Osteocyte (in vitro differentiated cells): ENCODE data around the gene EDIL3. TPM values are rescaled to one million over a fixed set of nuclear protein-coding genes. Genes with fewer than 3 reads are reported as not detected.

Experiments
- DNase-seq: peaks from one replicate; pipeline ENCODE4 v3.0.0; 2021; ENCODE audit warnings: mixed read lengths; ENCODE audit not compliant: unreplicated experiment; ENCODE audit errors: extremely low spot score
- H3K27ac Mint-ChIP-seq: one replicate; pipeline ENCODE4 v1.8.0; 2021; ENCODE audit warnings: mild to moderate bottlenecking, mixed read lengths; ENCODE audit not compliant: unreplicated experiment
- H3K27me3 Mint-ChIP-seq: one replicate; pipeline ENCODE4 v1.8.0; 2021; ENCODE audit warnings: mixed read lengths; ENCODE audit not compliant: unreplicated experiment
- H3K36me3 Mint-ChIP-seq: one replicate; pipeline ENCODE4 v1.8.0; 2021; ENCODE audit warnings: mixed read lengths; ENCODE audit not compliant: unreplicated experiment
- H3K4me1 Mint-ChIP-seq: one replicate; pipeline ENCODE4 v1.8.0; 2021; ENCODE audit warnings: mixed read lengths; ENCODE audit not compliant: unreplicated experiment
- H3K4me3 Mint-ChIP-seq: one replicate; pipeline ENCODE4 v1.8.0; 2021; ENCODE audit warnings: mild to moderate bottlenecking, moderate library complexity, mixed read lengths; ENCODE audit not compliant: unreplicated experiment
- H3K9me3 Mint-ChIP-seq: one replicate; pipeline ENCODE4 v1.8.0; 2021; ENCODE audit warnings: mixed read lengths; ENCODE audit not compliant: unreplicated experiment
- total RNA-seq: library from RNA; stranded (reverse); gene quantifications from 2 replicates; pipeline ENCODE4 v1.2.1, GENCODE V29; 2021
- TF ChIP-seq, protein P1 (sequence below): fragments of 200-600 bp; sonication (generic); IDR thresholded peaks from 2 replicates; pipeline ENCODE4 v1.5.0; 2021; ENCODE audit warnings: antibody characterized with exemption, mild to moderate bottlenecking, moderate library complexity

EDIL3 gene
- total RNA-seq, 1 donor from 2014 or later, result 470 TPM

DNA sequence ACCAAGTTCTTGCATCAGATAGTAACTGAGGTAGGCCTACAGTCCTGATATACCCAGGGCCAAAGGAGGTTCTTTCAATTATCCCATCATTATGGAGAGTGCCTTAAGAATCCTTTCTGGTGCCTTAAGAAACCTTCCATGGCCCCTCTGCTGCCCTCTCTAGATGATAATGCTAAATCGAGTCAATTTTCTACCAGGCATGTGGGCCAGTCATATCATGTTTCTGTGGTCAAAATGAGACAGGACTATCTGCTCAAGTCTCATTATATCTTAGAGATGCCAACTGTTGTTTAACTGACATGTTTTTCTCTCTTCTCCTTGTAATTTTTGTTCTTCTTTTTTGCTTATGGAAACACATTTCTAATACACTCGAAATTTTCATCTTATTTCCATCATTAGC lies 127.6 kb downstream of the EDIL3 start:
- TF ChIP-seq, protein P1, sequence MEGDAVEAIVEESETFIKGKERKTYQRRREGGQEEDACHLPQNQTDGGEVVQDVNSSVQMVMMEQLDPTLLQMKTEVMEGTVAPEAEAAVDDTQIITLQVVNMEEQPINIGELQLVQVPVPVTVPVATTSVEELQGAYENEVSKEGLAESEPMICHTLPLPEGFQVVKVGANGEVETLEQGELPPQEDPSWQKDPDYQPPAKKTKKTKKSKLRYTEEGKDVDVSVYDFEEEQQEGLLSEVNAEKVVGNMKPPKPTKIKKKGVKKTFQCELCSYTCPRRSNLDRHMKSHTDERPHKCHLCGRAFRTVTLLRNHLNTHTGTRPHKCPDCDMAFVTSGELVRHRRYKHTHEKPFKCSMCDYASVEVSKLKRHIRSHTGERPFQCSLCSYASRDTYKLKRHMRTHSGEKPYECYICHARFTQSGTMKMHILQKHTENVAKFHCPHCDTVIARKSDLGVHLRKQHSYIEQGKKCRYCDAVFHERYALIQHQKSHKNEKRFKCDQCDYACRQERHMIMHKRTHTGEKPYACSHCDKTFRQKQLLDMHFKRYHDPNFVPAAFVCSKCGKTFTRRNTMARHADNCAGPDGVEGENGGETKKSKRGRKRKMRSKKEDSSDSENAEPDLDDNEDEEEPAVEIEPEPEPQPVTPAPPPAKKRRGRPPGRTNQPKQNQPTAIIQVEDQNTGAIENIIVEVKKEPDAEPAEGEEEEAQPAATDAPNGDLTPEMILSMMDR, result no peak
- no peaks in the 10 kb centered on the region for H3K9me3 Mint-ChIP-seq
- H3K27ac Mint-ChIP-seq, result no peak overlapping the region

GRCh38 chr5:84255315-84255714 lies 129.4 kb downstream of the EDIL3 start:
- H3K4me1 Mint-ChIP-seq, result peaks cover 34% of the 10 kb centered on the region
- H3K4me3 Mint-ChIP-seq, result no peak overlapping the region
- H3K27ac Mint-ChIP-seq, result peak overlapping the region; percentile 27
- H3K9me3 Mint-ChIP-seq, result no peaks in the 10 kb centered on the region
- peaks cover 9% of the 10 kb centered on the region for H3K36me3 Mint-ChIP-seq
- TF ChIP-seq, protein P1, result peak; percentile 58
- no peak for DNase-seq
- H3K27me3 Mint-ChIP-seq, result no peaks in the 10 kb centered on the region

More for the DNA sequence above, 127.6 kb downstream of the EDIL3 start:
- Mint-ChIP-seq H3K4me3 (no peak overlapping the region), H3K36me3 (peaks cover 9% of the 10 kb centered on the region), H3K27me3 (no peaks in the 10 kb centered on the region), H3K4me1 (peaks cover 39% of the 10 kb centered on the region)
- DNase-seq, result no peak

DNA sequence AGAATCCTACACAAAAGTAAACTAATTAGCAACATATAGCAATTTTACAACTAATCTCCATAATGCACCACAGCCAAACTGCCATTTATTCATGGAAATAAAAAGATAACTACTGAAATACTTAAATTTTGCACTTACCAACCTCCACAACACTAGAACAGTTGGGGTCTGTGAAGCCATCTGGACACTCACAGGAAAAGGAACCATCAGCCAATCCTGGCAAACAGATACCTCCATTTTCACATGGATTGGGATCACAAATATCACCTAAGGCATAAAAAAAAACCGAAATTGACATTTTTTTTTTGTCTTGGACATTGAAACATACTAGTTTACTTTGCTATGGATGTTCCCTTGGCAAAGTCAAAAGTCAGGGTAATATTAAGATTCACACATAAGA lies 130.7 kb downstream of the EDIL3 start:
- no peak overlapping the region for H3K4me3 Mint-ChIP-seq
- no peaks in the 10 kb centered on the region for H3K27me3 Mint-ChIP-seq
- H3K27ac Mint-ChIP-seq, result peak overlapping the region; percentile 9
- TF ChIP-seq, protein P1, result no peak
- H3K9me3 Mint-ChIP-seq, result no peaks in the 10 kb centered on the region
- H3K36me3 Mint-ChIP-seq, result peaks cover 9% of the 10 kb centered on the region
- no peak for DNase-seq
- peaks cover 36% of the 10 kb centered on the region for H3K4me1 Mint-ChIP-seq

GRCh38 chr5:84251503-84251902 lies 133.2 kb downstream of the EDIL3 start:
- no peak overlapping the region for H3K4me3 Mint-ChIP-seq
- H3K27me3 Mint-ChIP-seq, result no peaks in the 10 kb centered on the region
- TF ChIP-seq, protein P1, result no peak
- H3K27ac Mint-ChIP-seq, result no peak overlapping the region
- DNase-seq, result no peak
- H3K9me3 Mint-ChIP-seq, result no peaks in the 10 kb centered on the region
- H3K4me1 Mint-ChIP-seq, result peaks cover 55% of the 10 kb centered on the region
- H3K36me3 Mint-ChIP-seq, result peaks cover 8% of the 10 kb centered on the region

DNA sequence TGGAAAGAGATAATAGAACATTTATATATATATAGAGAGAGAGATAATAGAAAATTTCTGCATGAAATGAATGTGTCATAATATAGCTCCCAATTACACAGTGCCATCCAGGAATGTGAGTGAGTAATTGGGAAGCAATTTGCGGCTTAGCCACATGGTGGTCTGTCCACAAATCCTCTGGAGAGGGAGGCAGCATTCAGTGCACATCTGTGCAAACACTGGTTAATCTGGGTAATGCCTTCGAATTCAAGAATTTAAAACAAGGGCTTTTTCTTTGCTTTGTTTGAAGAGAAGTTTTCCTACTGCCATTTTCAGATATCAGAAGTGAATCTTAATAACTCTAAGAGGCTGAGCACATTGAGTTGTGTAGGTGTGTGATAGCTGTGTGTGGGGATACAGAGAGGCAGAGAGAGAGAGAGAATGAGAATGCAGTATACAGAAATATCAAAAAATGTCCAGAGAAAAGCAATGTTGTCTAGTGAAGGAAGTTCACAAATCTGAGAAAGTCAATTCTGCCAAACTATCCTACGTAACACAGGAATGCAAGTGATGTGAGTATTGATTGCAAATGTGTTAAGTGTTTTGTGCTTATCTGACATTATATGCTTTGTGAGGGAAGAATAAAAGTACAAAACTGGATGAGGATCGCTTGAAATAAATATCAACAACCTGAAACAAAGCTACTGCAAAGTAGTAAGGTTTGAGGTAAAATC lies 134.6 kb downstream of the EDIL3 start:
- Mint-ChIP-seq H3K4me1 (peaks cover 53% of the 10 kb centered on the region), H3K27ac (peak overlapping the region; percentile 93), H3K27me3 (no peaks in the 10 kb centered on the region), H3K36me3 (peaks cover 4% of the 10 kb centered on the region), H3K9me3 (no peaks in the 10 kb centered on the region), H3K4me3 (peak overlapping the region; percentile 67)
- TF ChIP-seq, protein P1, result peak; percentile 21
- DNase-seq, result no peak
